ENCODE data around the gene SCPEP1.

- no peak for TF ChIP-seq POLR2A (IDR thresholded peaks at IDR 0.05)
- no peak for TF ChIP-seq CTCF (IDR thresholded peaks at IDR 0.05)
These were observed 32.6 kb downstream of the SCPEP1 start for GRCh38 chr17:57010487-57010886.
